Endothelial cell of umbilical vein (primary cell): ENCODE results near the gene SLC35E2B. TPM values are rescaled to one million over a fixed set of nuclear protein-coding genes. Genes with fewer than 3 reads are reported as not detected.

Experiments used
- BruUV-seq: library from RNA; stranded (reverse); fragments of 400-500 nt; replicated peaks from 2 replicates; lab custom pipeline; 2021; lab: Mats Ljungman, UMichigan
- CTCF ChIA-PET: fragments of 300-600, 350-600 bp; sonication (Branson Sonifier 250); formaldehyde crosslinking; loops from one replicate; lab custom pipeline; 2021; ENCODE audit warnings: antibody characterized with exemption, inconsistent platforms; lab: Charles Lee
- POLR2A ChIA-PET: fragments of 300-600, 350-600 bp; sonication (Branson Sonifier 250); formaldehyde crosslinking; loops from one replicate; lab custom pipeline; 2021; ENCODE audit warnings: antibody characterized with exemption, inconsistent platforms; lab: Charles Lee
- DNase-seq: peaks from one replicate; pipeline ENCODE4 v3.0.0-alpha.2; 2011; ENCODE audit warnings: low read depth, low spot score
- FAIRE-seq: peaks from 2 replicates; lab custom pipeline; 2011; peaks lifted over from hg19 to GRCh38; lab: Jason Lieb, UNC
- H2AFZ ChIP-seq: 2 replicates; pipeline ENCODE4 v1.6.0; 2012; ENCODE audit warnings: low read depth, low read length, control low read depth, inconsistent platforms
- H3K27ac ChIP-seq: 2 replicates; pipeline ENCODE4 v1.5.1; 2011; ENCODE audit warnings: low read depth, mild to moderate bottlenecking, control low read depth, low read length, moderate library complexity; ENCODE audit not compliant: insufficient read depth
- H3K27me3 ChIP-seq, 2 experiments: 2 replicates each; pipeline versions ENCODE4 v1.6.0 to v1.6.1; 2011; ENCODE audit warnings: low read length in 2 of 2, mixed read lengths in 1 of 2; ENCODE audit not compliant: control insufficient read depth in 2 of 2, insufficient read depth in 2 of 2
- H3K36me3 ChIP-seq, 2 experiments: 2 replicates in 1 of 2; 3 replicates in 1 of 2; pipeline ENCODE4 v1.5.1; 2011; ENCODE audit warnings: low read length in 2 of 2, mild to moderate bottlenecking in 1 of 2, moderate library complexity in 1 of 2; ENCODE audit not compliant: control insufficient read depth in 2 of 2, insufficient read depth in 2 of 2; ENCODE audit errors: extremely low read depth in 1 of 2
- H3K4me1 ChIP-seq: 3 replicates; pipeline ENCODE4 v1.5.1; 2011; ENCODE audit warnings: mild to moderate bottlenecking, low read length; ENCODE audit not compliant: control insufficient read depth, insufficient read depth; ENCODE audit errors: extremely low read depth
- H3K4me2 ChIP-seq: 2 replicates; pipeline ENCODE4 v1.6.1; 2011; ENCODE audit warnings: low read length, control low read depth, mixed read lengths; ENCODE audit not compliant: insufficient read depth
- H3K4me3 ChIP-seq, 3 experiments: fragments of 200-600 bp in 1 of 3; sonication (generic), shearing (Covaris generic) in 1 of 3; replicated peaks in 1 of 3; 2 replicates each; pipeline ENCODE4 v1.5.1; 2011 to 2016; ENCODE audit warnings: control low read depth in 3 of 3, low read length in 3 of 3, mild to moderate bottlenecking in 2 of 3, inconsistent platforms in 1 of 3, low read depth in 1 of 3, moderate library complexity in 1 of 3; ENCODE audit not compliant: insufficient read depth in 1 of 3
- H3K79me2 ChIP-seq: 2 replicates; pipeline ENCODE4 v1.6.0; 2012; ENCODE audit warnings: low read length, inconsistent platforms; ENCODE audit not compliant: control insufficient read depth, insufficient read depth
- H3K9ac ChIP-seq: replicated peaks from 2 replicates; pipeline ENCODE3; 2011; ENCODE audit warnings: low read length, control low read depth; ENCODE audit not compliant: insufficient read depth; ENCODE audit errors: extremely low read depth
- H3K9me1 ChIP-seq: replicated peaks from 3 replicates; pipeline ENCODE4 v1.6.0; 2011; ENCODE audit warnings: mild to moderate bottlenecking, low read length; ENCODE audit not compliant: control insufficient read depth, insufficient read depth; ENCODE audit errors: extremely low read depth
- H3K9me3 ChIP-seq: replicated peaks from 2 replicates; pipeline ENCODE4 v1.5.1; 2012; ENCODE audit warnings: low read length, inconsistent platforms; ENCODE audit not compliant: control insufficient read depth, insufficient read depth
- H4K20me1 ChIP-seq: replicated peaks from 2 replicates; pipeline ENCODE3; 2011; ENCODE audit warnings: mild to moderate bottlenecking, low read length; ENCODE audit not compliant: control insufficient read depth, insufficient read depth; ENCODE audit errors: extremely low read depth
- CTCF ChIP-seq, 2 donors: IDR thresholded peaks; 1 replicate in 1 of 2; 2 replicates in 1 of 2; pipeline ENCODE4 v1.5.1; 2011; ENCODE audit warnings: low read length in 2 of 2, mild to moderate bottlenecking in 2 of 2, moderate library complexity in 2 of 2, control low read depth in 1 of 2, inconsistent platforms in 1 of 2, low read depth in 1 of 2; ENCODE audit not compliant: insufficient read depth in 1 of 2; ENCODE audit errors: extremely low read depth in 1 of 2
- EZH2 ChIP-seq: IDR thresholded peaks from 2 replicates; pipeline ENCODE4 v1.6.1; 2012; ENCODE audit warnings: borderline replicate concordance, low read depth, mild to moderate bottlenecking, moderate library complexity, low read length, inconsistent platforms; ENCODE audit not compliant: severe bottlenecking
- FOS ChIP-seq: IDR thresholded peaks from 2 replicates; pipeline ENCODE4 v1.6.1; 2011; ENCODE audit warnings: mild to moderate bottlenecking, low read length, moderate library complexity, borderline replicate concordance; ENCODE audit not compliant: insufficient read depth
- GATA2 ChIP-seq: IDR thresholded peaks from 2 replicates; pipeline ENCODE4 v1.7.0; 2011; ENCODE audit warnings: low read depth, mild to moderate bottlenecking, moderate library complexity, mixed read lengths, low read length; ENCODE audit not compliant: insufficient read length, insufficient read depth
- JUN ChIP-seq: IDR thresholded peaks from 2 replicates; pipeline ENCODE4 v1.6.1; 2011; ENCODE audit warnings: borderline replicate concordance, low read depth; ENCODE audit not compliant: insufficient read length, insufficient read depth
- MAX ChIP-seq: IDR thresholded peaks from 2 replicates; pipeline ENCODE4 v1.6.1; 2011; ENCODE audit not compliant: insufficient read depth, insufficient read length
- MYC ChIP-seq: IDR thresholded peaks from one replicate; pipeline ENCODE4 v1.6.1; 2011; ENCODE audit warnings: mild to moderate bottlenecking, low read depth, low read length
- POLR2A ChIP-seq: IDR thresholded peaks from 2 replicates; pipeline ENCODE4 v1.6.1; 2012; ENCODE audit warnings: low read depth, mild to moderate bottlenecking, control low read depth, low read length
- POLR2AphosphoS5 ChIP-seq: IDR thresholded peaks from 2 replicates; pipeline ENCODE4 v1.6.1; 2012; ENCODE audit warnings: low read depth, mild to moderate bottlenecking, control low read depth, low read length, moderate library complexity; ENCODE audit not compliant: insufficient read depth
- dilution Hi-C: fragments of 300-500 bp; cut with MboI; formaldehyde crosslinking; loops from one replicate; pipeline ENCODE4 v1.15.0; 2019; ENCODE audit warnings: low sequenced_read_pairs; ENCODE audit not compliant: extremely low pct_ligation_motif_present
- intact Hi-C: fragments of 100-400 bp; cut with micrococcal nuclease; formaldehyde crosslinking; loops from one replicate; pipeline ENCODE4 v1.10.0; 2022
- polyA plus RNA-seq, 4 experiments: library from polyadenylated mRNA; depleted of rRNA in 3 of 4; stranded (reverse) in 3 of 4; unstranded in 1 of 4; fragments of >200 nt; gene quantifications; 2 replicates each; pipeline versions ENCODE4 v1.2.1 to v1.2.3, GENCODE V29; 2011 to 2012; ENCODE audit warnings: missing spikeins in 1 of 4
- total RNA-seq: library from RNA; stranded (reverse); gene quantifications from 2 replicates; pipeline ENCODE4 v1.2.3, GENCODE V29; 2021

Gene SLC35E2B
- total and polyA plus RNA-seq, 2 donors (not counting 3 experiments of a cell fraction or from before 2014, with no cell fraction given): 28.0 to 51.2 TPM

- Histone ChIP-seq H3K9me3 (no peaks in the 10 kb centered on the region), H3K79me2 (peaks cover 41% of the 10 kb centered on the region), H2AFZ (no peak overlapping the region), H4K20me1 (no peaks in the 10 kb centered on the region), H3K9me1 (no peaks in the 10 kb centered on the region), H3K4me3 (no peak overlapping the region), H3K27ac (no peak overlapping the region), H3K36me3 (no peaks in the 10 kb centered on the region), H3K27me3 (no peaks in the 10 kb centered on the region), H3K4me1 (peaks cover 2% of the 10 kb centered on the region), H3K9ac (no peak overlapping the region), H3K4me2 (no peak overlapping the region)
- ChIA-PET CTCF (interaction anchor here (1.7 kb wide), 1 partner anchor 18 kb away, joined by 4 read pairs; no protein-coding TSS in a partner anchor), POLR2A (no interaction called here)
- TF ChIP-seq MYC (no peak), POLR2A (no peak), CTCF (IDR thresholded peaks at IDR 0.05; ENCODE audit: extremely low read depth in 1 of 2, insufficient read depth in 1 of 2, low read depth in 1 of 2, low read length in 2 of 2) (no peak), EZH2 (no peak), JUN (no peak), GATA2 (no peak), MAX (no peak), FOS (no peak), POLR2AphosphoS5 (no peak)
- intact Hi-C loops: no loop called here
- no TSS peak for BruUV-seq
- dilution Hi-C loops: no loop called here
- no peak for FAIRE-seq
- no peak for DNase-seq
Measured at GRCh38 chr1:1684031-1684681, 8.4 kb downstream of the SLC35E2B start.
